ELF-1 (cell line): ENCODE measurements around the gene SYT1.

Source experiments
- DNase-seq: peaks from one replicate; pipeline ENCODE4 v3.0.0-alpha.2; 2016; ENCODE audit warnings: low read depth, low spot score

Gene SYT1

DNA sequence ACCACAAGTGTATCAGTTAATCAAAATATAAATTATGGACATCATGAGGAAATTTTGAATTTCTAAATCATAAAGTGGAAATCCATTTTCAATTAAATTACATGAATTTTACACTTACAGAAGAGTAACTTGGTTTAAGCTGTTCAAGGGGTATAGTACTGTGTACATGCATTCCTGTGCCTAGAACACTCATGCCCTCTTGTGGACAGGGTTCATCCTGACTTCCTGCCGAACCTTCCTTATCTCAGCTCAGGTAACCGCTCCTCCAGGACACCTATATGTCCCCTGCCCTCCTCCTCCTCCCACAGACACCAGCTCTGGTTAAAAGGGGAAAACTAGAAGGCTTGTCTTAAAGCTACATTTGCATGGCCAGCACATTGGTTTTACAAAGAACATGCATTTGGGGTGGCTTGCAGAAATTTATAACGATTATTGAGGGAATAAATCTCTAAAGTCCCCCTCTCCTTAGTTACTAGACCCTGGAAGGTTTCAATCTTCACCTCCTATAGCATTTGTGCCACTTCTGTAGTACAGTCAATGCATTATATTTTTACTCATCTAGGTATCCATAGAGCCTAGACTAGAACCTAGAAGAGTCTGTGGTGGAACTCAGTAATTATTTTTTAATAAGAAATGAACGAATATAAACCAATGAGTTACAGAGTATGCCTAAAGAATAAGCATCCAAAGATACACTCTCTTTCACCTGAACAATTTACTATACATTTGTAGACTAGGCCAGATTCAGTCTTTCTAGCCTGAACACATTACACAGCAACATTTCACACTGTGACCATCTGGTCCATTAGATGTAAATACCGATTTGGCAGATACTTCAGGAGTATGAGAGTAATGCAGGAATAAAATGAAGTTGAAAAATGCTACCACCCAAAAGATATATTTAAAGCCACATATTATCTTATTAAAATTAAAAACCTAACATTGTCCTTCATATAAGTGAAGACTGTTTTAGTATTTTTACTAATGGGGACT, 480.6 kb downstream of the SYT1 start:
- peak; percentile 70 for DNase-seq

DNA sequence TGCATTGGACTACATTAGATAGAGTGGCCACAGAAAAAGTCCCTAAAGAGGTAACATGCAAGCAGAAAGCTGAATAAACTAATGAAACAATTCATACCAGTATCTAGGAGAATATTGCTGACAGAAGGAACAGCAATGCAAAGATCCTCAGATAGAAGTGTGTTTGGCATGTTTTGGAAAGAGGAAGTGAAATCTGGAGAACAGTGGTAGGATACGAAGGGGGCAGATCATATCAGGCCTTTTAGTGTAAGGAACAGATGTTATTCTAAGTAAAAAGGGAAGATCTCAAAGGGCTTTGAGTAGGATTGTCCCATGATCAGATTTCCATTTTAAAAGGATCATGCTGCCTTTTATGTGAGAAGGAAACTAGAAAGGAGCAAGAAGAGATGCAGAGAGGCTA, 483.3 kb downstream of the SYT1 start:
- DNase-seq: no peak

DNA sequence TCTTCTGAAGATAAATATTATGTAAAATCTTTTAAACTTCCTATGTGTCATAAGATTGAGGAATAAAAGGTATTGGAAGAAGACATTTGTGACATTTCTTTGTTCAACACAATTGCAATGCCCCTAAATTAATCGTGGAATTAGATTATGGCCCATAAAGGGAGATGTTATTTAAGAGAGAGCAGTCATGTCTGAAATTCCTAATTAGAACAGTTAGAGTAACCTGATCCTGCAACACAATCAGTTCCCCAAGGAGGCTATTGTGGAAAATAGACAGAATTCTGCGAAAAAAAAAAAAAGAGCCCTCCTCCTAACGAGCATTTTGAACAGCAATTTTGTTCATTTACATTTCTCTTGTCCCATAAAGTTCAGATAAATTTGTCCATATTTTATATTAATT, 486.7 kb downstream of the SYT1 start:
- DNase-seq: no peak

DNA sequence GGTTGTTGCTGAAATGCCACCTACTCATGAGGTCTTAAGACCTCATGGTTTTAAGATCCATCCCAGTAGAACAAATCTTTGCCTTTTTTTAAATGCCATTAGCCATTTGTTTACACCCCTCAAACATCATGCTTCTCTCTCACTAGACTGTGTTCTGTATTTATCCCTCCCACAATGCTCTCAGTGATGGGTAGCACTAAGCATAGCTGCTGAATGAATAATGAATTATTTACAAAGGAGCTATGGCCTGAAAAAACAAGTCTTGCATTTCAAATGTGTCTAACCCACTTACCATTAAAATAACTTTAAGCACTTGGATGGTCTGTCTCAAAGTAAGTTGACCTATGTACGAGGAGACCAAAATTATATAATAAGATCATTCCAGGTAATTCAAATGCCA, 491.6 kb downstream of the SYT1 start:
- no peak for DNase-seq

DNA sequence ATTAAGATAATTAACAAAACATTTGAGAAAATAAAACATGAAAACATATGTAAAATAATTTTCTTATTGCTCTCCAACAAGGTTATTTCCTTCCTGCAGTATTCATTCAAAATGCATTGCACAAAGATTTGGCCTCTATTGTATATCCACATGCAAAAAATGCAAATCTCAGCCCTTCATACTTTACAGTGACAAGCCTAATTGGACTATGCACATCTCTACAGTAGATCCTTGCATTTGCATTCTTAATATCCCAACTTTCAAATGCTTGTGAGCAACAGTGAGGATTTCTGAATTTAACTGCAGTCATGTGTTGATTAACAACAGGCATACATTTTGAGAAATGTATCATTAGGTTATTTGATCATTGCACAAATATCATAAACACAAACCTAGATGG, 492.5 kb downstream of the SYT1 start:
- DNase-seq: no peak

DNA sequence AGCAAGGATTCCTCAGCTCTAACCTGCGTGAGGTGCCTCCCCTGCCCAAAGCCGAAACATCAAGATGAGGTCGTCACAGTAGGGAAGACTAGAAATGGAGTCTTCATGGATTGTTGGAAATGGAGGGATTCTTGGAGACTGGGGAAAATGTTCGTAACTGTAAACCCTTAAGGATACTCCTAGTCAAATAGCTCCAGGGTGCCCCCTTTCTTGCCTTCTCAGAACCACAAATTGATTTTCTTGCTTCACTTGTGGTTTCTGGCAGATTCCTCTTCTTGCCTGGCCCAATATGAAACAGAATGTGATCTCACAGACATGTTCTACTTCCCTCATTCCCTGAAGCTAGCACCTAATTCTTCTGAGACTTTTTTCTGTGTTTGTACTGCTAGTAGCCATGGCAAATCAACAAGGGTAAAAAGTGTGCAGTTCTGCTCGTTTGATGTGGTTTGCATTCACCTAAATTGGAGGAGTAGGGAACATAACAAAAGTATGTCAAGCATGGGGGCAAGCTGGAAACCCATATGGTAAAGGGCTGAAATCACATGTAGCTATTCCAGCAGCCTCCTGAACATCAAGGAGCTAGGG, 494.2 kb downstream of the SYT1 start:
- no peak for DNase-seq

DNA sequence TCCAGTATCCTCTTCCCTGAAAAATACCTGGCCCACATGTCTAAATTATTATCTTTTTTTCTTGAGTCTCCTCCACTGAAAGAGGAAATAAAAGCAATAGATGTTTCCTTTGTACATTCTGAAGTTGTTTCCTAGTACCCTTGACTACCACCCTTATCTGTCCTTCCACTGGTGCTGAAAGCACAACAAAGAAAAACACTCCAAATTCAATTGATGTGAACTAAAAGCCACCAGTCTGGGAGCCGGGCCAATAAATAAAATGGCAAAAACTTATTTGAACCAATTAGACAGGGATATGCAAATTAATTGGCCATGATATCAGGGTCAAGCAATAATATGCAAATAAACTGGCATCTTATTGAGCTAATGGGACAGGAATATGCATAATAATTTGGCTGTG, 495.7 kb downstream of the SYT1 start:
- DNase-seq: no peak

DNA sequence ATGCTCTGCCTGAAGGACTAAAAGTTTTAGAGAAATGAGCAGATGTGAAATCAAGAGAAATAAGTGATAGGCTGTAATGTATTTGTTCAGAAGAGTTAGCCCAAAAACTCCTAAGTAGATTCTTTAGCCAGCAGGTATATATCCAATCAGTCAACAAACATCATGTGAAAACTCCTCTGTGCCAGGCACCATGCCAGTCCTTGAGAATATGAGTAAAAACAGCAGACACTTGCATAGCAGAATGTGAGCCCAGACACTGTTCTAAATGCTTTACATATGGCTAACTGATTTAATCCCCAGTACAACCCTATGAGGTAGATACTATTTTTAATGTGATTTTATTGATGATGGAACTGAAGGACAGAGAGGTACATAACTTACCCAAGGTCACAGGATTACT, 496.4 kb downstream of the SYT1 start:
- no peak for DNase-seq

DNA sequence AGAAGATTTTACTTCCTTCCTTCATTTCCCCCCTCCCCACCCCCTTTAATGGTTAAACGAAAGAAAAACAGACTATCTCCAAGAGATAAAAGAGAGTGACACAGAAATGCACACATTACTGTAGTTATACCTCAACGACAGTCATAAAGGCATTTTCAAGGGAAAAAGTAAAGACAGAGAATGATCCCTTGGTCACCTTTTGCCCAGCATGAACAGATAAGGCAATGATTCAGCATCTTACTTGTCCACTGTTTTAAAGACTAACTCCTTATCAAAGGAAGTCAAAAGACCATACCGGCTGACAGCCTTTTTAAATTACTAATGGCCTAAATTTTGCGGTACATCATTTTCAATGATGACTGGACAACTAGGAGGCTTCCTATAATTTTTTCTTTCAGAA, 499.6 kb downstream of the SYT1 start:
- no peak for DNase-seq

DNA sequence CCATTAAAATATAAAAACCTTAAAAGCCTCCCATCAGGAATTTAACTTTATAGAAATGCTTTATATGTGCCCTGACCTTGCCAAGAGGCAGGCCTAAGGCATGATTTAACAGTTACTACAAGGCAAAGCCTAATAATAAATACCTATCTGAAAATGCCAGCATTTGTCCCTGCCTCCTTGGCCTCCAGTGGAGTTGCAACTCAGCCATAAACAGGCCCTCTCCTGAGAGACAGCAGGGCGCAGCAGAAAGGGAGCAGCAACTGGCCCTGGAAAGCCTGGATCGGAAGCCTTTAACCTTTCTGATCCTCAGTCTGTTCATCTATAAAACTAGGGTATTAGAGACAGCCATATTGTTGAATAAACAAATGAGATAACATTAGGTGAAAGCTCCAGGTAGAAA, 501.8 kb downstream of the SYT1 start:
- peak; percentile 15 for DNase-seq

DNA sequence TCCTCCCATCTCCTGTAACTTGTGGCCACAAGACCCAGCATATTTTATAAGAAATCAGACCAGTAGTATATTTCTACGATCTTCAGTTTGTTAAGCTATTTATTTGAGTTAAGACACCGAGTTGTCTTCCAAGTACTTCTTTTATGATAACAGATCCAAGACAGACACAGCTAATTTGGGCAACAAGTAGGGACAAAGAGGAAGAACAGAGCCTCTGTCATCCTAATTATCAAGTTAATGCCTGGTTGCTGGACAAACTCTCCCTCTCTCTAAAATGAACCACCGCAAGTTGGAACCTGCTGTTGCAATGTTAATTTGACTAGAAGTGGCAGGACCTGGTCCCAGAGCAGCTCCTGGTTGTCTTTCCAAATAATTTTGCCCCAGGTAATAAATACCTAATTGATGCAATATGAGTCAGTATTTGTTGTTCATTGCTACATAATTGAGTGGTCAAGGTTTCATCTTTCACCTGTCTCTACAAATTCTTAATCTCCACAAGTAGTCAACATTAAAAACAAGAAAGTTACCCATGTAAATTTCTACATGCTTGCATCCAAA, 502.5 kb downstream of the SYT1 start:
- DNase-seq: peak; percentile 8

DNA sequence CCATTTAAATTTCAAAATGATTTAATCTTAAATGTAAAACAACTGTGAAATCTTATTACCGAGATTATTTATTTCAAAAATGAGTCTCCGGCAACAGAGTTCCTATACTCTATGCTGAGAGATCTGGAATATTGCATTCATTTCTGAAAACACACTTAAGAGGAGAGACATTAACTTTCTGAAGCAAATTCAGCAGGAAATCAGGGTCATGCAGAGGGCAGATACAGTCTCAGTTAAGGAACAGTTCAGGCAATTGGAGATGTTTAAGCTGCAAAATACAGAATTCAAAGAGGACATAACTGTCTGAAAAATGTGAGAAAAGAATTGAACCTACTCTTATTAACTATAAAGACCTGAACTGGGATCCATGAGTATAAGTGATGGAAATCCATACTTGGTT, 505.4 kb downstream of the SYT1 start:
- no peak for DNase-seq

DNA sequence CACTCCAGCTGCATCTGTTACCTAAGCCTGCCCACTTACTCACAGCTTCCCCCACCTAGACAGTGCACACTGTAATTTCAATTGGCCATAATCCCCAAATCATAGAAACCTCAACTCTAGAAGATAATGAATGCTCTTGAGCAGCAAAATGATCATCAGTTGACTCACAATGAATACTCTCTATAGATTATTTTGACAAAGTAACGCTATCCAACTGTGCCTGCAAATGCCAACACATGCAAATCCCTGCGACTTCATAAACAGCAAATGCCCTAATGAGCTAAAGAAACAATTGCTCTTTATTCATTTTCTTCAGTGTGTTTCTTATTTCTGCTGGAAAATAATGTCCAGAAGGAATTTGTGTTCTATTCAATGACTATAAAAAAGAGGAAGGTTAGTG, 506.7 kb downstream of the SYT1 start:
- no peak for DNase-seq

DNA sequence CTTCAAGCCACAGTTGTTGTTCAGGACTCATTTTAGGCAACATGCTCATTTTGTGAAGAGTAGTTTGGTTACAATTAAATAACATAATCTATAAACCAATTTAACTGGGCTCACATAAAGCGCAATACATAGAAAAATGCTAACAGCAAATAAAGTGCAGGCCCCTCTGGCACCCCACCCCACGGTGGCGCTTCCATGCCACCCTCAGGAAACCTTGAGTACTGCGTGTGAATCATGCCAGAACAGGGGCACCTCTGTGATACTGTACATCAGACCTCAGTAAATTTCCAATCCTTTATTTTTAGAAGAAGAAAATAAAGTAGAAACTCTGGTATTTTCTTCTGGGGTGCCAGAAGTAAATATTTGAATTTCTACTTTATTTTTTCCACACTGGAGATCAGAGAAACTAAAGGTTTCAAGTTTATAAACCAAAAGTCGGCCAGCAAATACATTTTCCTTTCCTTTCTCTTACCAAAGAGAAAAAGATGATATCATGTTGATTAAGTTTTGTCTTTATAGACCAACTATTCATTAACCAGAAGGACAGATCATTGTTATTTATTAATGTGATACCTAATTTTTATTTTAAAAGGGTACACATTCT, 509.4 kb downstream of the SYT1 start:
- peak; percentile 39 for DNase-seq

DNA sequence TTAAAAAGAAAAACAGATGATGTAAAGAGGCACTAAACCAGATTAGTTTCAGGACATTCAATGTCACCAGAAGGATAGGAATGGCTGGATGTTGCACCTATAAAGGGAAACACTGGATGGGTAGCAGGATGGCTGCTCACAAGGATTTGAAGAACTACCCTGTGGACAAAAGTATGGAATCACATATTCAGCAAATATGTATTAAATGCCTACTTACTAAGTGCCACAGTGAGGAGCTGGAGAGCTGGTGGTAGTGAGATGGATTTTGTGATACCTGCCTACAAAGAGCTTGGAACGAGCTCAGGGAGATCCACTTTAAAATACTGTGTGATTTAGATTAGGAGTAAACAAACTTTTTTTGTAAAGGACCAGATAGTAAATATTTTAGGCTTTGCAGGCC, 510.0 kb downstream of the SYT1 start:
- no peak for DNase-seq

DNA sequence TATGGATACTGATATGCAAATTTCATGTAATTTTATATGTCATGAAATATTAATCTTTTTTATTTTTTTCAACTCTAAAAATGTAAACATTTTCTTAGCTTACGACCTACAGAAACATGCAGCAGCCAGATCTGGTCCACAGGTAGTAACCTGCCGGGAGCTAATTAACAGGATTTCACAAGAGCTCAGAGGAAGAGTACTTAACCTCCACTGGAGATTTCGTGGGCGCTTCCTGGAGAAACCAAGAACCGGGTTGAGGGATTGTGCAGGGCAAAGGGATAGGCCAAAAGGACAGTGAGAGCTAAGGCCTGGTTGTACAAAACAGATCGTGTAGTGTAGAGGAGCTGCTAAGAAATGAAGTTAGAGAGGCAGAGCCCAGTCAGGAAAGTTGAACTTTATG, 510.5 kb downstream of the SYT1 start:
- DNase-seq: no peak

DNA sequence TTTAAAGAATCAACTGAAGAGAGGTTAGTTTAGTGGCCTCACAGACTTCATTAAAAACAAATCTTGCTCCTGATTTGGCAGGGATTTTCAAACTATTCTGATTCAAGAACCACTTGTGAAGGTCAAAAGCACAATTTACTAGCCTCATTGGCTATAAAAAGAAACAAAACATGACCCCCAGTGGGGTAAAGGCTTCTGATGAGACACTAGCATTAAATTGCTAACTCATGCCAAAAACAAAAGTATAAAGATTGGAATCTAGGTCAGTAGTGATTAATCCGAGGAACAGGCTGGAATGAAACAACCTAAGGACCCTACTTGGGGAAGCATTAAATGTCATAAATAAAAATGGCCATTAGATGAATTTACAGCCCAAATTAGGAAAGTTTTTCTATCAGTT, 513.9 kb downstream of the SYT1 start:
- DNase-seq: no peak

DNA sequence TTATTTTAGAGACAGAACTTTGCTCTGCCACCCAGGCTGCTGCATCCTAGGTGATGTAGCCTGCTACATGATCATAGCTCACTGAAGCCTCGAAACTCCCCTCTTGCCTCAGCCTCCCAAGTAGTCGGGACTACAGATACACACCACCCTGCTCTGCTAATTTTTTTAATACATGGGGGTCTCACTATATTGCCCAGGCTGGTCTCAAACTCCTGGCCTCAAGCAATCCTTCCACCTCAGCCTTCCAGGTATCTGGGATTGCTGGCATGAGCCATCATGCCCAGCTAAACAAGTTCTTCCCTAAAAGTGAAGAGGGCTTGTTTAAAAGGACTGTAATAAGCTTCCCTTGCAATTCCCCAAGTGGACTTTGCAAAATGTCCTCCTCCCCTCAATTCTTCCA, 515.8 kb downstream of the SYT1 start:
- DNase-seq: no peak

DNA sequence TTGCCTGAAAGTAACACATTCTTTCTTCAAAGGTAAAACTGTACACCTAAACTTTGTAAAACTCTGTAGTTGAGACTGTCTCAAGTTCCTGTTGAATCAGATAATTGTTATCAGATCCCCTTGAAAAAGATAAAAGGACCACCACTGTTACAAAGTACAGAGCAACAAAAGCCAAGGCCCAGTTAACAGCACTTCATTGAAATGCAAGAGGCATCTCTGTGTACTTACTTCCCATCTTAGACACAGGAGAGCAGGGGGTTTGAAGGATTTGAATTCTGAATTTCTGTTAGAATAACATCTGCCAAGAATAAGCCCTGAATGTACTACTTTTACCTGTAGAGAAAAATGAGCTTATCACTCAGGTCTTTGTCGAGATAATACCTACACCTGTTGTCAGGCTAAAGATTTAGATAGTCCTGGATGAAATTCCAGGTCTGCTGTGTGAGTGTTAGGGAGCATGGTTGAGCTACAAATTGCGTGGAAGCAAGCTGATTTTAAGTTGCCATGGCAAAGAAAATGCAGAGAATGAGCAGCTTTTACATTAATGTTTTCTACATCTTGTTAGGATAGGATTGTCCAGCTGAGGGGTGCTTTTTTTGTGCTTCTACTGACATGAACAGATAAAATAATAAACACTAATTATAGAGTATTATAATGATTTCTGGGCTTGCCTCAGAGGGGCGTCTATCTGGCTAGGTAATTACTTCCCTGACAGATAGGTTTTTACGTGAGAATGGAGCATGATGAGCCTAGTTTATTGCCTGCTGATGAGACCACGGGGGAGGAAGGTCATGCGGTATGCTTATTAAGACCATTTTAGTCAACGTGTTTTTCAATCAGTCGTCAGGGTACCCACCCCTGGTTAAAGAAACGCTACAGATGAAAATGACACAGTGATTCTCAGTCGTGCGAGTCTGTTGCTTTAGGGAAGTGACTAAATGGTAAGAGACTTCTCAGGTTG, 517.0 kb downstream of the SYT1 start:
- no peak for DNase-seq

DNA sequence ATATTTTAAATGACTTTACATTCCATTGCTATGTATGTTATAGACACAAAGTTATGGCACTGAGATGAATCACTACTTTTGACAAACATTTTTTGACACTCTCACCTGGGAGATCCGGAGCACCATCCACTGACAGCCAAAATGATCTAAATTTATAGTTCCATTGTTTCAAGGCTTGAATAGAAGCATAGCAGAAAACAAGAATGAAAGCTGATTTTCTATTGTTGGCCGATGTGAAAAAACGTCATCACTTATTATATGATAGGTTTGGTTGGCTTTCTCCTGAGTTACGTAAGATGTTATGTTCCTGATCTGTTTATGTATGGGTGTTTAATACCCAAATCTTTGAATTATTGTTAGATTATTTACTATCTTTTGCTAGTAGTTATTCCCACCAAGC, 520.0 kb downstream of the SYT1 start:
- DNase-seq: no peak

DNA sequence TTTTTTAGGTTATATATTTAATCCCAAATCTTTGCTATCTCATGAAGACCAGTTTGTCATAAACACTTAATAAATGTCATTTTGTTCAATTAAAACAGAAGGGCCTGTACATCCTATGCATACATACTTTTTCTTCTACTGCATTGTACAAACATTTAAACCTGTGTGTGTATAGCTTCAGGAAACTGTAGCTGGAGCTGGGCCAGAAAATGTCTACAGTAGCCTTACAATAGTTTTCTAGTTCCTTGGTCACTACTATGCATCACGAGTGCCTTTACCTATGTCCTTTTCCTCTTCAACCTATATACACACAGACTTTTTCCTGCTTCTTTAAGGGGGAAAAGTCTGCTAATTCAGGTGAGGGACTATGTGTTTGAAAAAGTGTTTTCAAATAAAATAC, 523.4 kb downstream of the SYT1 start:
- no peak for DNase-seq
